ENCODE measurements around the gene GALNT7. TPM values are rescaled to one million over a fixed set of nuclear protein-coding genes. Genes with fewer than 3 reads are reported as not detected.

Gene GALNT7
- total RNA-seq, 4 donors from 2014 or later = 8.7 to 22.4 (median 9.7) TPM

- H3K36me3 ChIP-seq = no peaks in the 10 kb centered on the region
- TF ChIP-seq EP300 (IDR thresholded peaks at IDR 0.05) (no peak), POLR2A (IDR thresholded peaks at IDR 0.05) (no peak)
- TF ChIP-seq, protein P1, sequence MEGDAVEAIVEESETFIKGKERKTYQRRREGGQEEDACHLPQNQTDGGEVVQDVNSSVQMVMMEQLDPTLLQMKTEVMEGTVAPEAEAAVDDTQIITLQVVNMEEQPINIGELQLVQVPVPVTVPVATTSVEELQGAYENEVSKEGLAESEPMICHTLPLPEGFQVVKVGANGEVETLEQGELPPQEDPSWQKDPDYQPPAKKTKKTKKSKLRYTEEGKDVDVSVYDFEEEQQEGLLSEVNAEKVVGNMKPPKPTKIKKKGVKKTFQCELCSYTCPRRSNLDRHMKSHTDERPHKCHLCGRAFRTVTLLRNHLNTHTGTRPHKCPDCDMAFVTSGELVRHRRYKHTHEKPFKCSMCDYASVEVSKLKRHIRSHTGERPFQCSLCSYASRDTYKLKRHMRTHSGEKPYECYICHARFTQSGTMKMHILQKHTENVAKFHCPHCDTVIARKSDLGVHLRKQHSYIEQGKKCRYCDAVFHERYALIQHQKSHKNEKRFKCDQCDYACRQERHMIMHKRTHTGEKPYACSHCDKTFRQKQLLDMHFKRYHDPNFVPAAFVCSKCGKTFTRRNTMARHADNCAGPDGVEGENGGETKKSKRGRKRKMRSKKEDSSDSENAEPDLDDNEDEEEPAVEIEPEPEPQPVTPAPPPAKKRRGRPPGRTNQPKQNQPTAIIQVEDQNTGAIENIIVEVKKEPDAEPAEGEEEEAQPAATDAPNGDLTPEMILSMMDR (IDR thresholded peaks at IDR 0.05) = no peak
- no peak for DNase-seq (ENCODE audit: low spot score in 2 of 2)
- peaks cover 0 to 3% (median 0%) of the 10 kb centered on the region in 4 donors for H3K4me1 ChIP-seq
- H3K9me3 ChIP-seq = no peaks in the 10 kb centered on the region
- 44 to 51% methylated on average over 4 of the region's 4 CpGs for WGBS, 2 donors
- no peak overlapping the region for H3K4me3 ChIP-seq
- no peaks in the 10 kb centered on the region for H3K27me3 ChIP-seq
- no peak overlapping the region for H3K27ac ChIP-seq
These were observed 101.9 kb downstream of the GALNT7 start for GRCh38 chr4:173270312-173271027.

- Histone ChIP-seq H3K27me3 (no peaks in the 10 kb centered on the region), H3K36me3 (no peaks in the 10 kb centered on the region), H3K4me3 (no peak overlapping the region), H3K9me3 (no peaks in the 10 kb centered on the region), H3K4me1 (peaks cover 0 to 3% (median 0%) of the 10 kb centered on the region in 4 donors), H3K27ac (no peak overlapping the region)
- WGBS, 2 donors = 94 to 95% methylated on average over 5 of the region's 5 CpGs
- TF ChIP-seq, protein P1 (IDR thresholded peaks at IDR 0.05) = no peak
- no peak for TF ChIP-seq POLR2A (IDR thresholded peaks at IDR 0.05)
- TF ChIP-seq EP300 (IDR thresholded peaks at IDR 0.05) = no peak
- DNase-seq (ENCODE audit: low spot score in 2 of 2) = no peak
These were observed 103.7 kb downstream of the GALNT7 start for GRCh38 chr4:173272314-173272713.

- no peak for DNase-seq (ENCODE audit: low spot score in 2 of 2)
- TF ChIP-seq, protein P1 (IDR thresholded peaks at IDR 0.05) = no peak
- TF ChIP-seq EP300 (IDR thresholded peaks at IDR 0.05) = no peak
- no peak for TF ChIP-seq POLR2A (IDR thresholded peaks at IDR 0.05)
- WGBS, 2 donors = 72 to 75% methylated on average over 1 of the region's 1 CpG
- H3K36me3 ChIP-seq = no peaks in the 10 kb centered on the region
- H3K4me1 ChIP-seq = peaks cover 0 to 3% (median 0%) of the 10 kb centered on the region in 4 donors
- no peaks in the 10 kb centered on the region for H3K27me3 ChIP-seq
- no peaks in the 10 kb centered on the region for H3K9me3 ChIP-seq
- H3K4me3 ChIP-seq = no peak overlapping the region
- H3K27ac ChIP-seq = no peak overlapping the region
These were observed 104.4 kb downstream of the GALNT7 start for GRCh38 chr4:173272996-173273395.

GRCh38 chr4:173273941-173274340 lies 105.3 kb downstream of the GALNT7 start:
- no peaks in the 10 kb centered on the region for H3K27me3 ChIP-seq
- H3K9me3 ChIP-seq = no peaks in the 10 kb centered on the region
- no peaks in the 10 kb centered on the region for H3K36me3 ChIP-seq
- no peak overlapping the region for H3K27ac ChIP-seq
- peaks cover 0 to 3% (median 0%) of the 10 kb centered on the region in 4 donors for H3K4me1 ChIP-seq
- DNase-seq (ENCODE audit: low spot score in 2 of 2) = no peak
- H3K4me3 ChIP-seq = no peak overlapping the region
- TF ChIP-seq EP300 (IDR thresholded peaks at IDR 0.05) (no peak), POLR2A (IDR thresholded peaks at IDR 0.05) (no peak)
- TF ChIP-seq, protein P1 (IDR thresholded peaks at IDR 0.05) = no peak

- H3K9me3 ChIP-seq = no peaks in the 10 kb centered on the region
- H3K27me3 ChIP-seq = no peaks in the 10 kb centered on the region
- H3K36me3 ChIP-seq = no peaks in the 10 kb centered on the region
- WGBS, 2 donors = 93 to 97% methylated on average over 4 of the region's 4 CpGs
- TF ChIP-seq POLR2A (IDR thresholded peaks at IDR 0.05) (no peak), EP300 (IDR thresholded peaks at IDR 0.05) (no peak)
- TF ChIP-seq, protein P1 (IDR thresholded peaks at IDR 0.05) = no peak
- no peak overlapping the region for H3K4me3 ChIP-seq
- H3K4me1 ChIP-seq = peaks cover 0 to 3% (median 0%) of the 10 kb centered on the region in 4 donors
- no peak for DNase-seq (ENCODE audit: low spot score in 2 of 2)
- no peak overlapping the region for H3K27ac ChIP-seq
These were observed 106.1 kb downstream of the GALNT7 start for GRCh38 chr4:173274744-173275143.

Measured in tibial nerve (tissue), 4 donors.